ENCODE data around the gene C2CD3. TPM values are rescaled to one million over a fixed set of nuclear protein-coding genes. Genes with fewer than 3 reads are reported as not detected.

The C2CD3 gene
- total and polyA plus RNA-seq, 4 experiments from 2014 or later = 4.5 to 52.7 (median 26.5) TPM

GRCh38 chr11:74159642-74160041 lies 11.2 kb downstream of the C2CD3 start:
- no peaks in the 10 kb centered on the region for H3K9me3 Mint-ChIP-seq
- H3K27me3 ChIP-seq (ENCODE audit: insufficient read depth, low read length) = no peaks in the 10 kb centered on the region
- no peaks in the 10 kb centered on the region for H3K27me3 Mint-ChIP-seq
- H3K36me3 ChIP-seq (ENCODE audit: insufficient read depth, low read length) = no peaks in the 10 kb centered on the region
- H3K4me3 ChIP-seq (ENCODE audit: low read length in 2 of 2) = no peak overlapping the region
- intact Hi-C loops (cut with micrococcal nuclease) = no loop called here
- no peak overlapping the region for H3K4me3 Mint-ChIP-seq
- no peaks in the 10 kb centered on the region for H3K9me3 ChIP-seq (ENCODE audit: control insufficient read depth in 1 of 2, low read length in 2 of 2)
- H3K36me3 Mint-ChIP-seq = peaks cover 40 to 51% of the 10 kb centered on the region in 2 donors
- no peak overlapping the region for H3K27ac Mint-ChIP-seq
- no peak for DNase-seq
- ChIA-PET POLR2A (ENCODE audit: partially characterized antibody) (no interaction called here), CTCF (ENCODE audit: partially characterized antibody) (no interaction called here)
- no peaks in the 10 kb centered on the region for H3K4me1 ChIP-seq (ENCODE audit: insufficient read depth, low read length)
- H3K27ac ChIP-seq (ENCODE audit: low read depth, low read length) = no peak overlapping the region
- H3K4me1 Mint-ChIP-seq = peaks cover 17 to 30% (median 23%) of the 10 kb centered on the region in 4 donors

- Mint-ChIP-seq H3K36me3 (peaks cover 42 to 51% of the 10 kb centered on the region in 2 donors), H3K27ac (peak overlapping the region in 1 of 7 donors; percentile 43), H3K27me3 (no peaks in the 10 kb centered on the region), H3K9me3 (peaks cover 0 to 4% (median 0%) of the 10 kb centered on the region in 8 donors), H3K4me3 (no peak overlapping the region), H3K4me1 (peaks cover 15 to 24% (median 20%) of the 10 kb centered on the region in 4 donors)
- H3K4me1 ChIP-seq (ENCODE audit: insufficient read depth, low read length) = no peaks in the 10 kb centered on the region
- intact Hi-C loops (cut with micrococcal nuclease) = no loop called here
- no peaks in the 10 kb centered on the region for H3K27me3 ChIP-seq (ENCODE audit: insufficient read depth, low read length)
- POLR2A ChIA-PET (ENCODE audit: partially characterized antibody) = no interaction called here
- CTCF ChIA-PET (ENCODE audit: partially characterized antibody) = no interaction called here
- H3K27ac ChIP-seq (ENCODE audit: low read depth, low read length) = no peak overlapping the region
- no peak overlapping the region for H3K4me3 ChIP-seq (ENCODE audit: low read length in 2 of 2)
- H3K36me3 ChIP-seq (ENCODE audit: insufficient read depth, low read length) = no peaks in the 10 kb centered on the region
- DNase-seq = no peak
- no peaks in the 10 kb centered on the region for H3K9me3 ChIP-seq (ENCODE audit: control insufficient read depth in 1 of 2, low read length in 2 of 2)
These were observed 13.6 kb downstream of the C2CD3 start for GRCh38 chr11:74157169-74157568.

DNA sequence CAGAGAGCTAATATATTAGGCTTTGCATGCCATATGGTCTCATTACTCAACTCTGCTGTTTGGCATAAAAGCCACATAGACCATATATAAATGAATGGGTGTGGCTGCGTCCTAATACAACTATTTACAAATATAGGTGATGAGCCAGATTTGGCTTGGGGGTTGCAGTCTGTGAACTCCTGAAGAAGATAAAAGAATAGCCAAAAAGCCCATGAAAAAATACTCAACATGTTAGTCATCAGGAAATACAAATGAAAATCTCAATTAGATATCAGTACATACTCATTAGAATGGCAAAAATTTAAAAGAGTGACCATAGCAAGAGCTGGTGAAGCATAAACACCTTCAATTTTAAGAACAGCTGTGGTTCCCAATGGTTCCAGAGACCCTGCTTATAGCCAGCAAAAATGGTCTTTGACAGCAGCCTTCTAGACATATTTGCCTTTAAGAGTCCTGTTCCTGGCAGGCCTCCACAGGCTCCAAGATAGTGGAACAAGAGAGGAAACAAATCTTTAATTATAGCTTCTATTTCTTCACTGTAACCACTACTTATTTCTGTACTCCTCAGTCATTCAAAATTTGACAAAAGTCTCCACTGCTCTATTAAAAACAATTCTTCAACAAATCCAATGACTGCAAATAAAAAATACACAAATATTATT lies 16.1 kb downstream of the C2CD3 start:
- peaks cover 0 to 4% (median 0%) of the 10 kb centered on the region in 8 donors for H3K9me3 Mint-ChIP-seq
- peaks cover 5 to 18% (median 11%) of the 10 kb centered on the region in 4 donors for H3K4me1 Mint-ChIP-seq
- no peak overlapping the region for H3K4me3 ChIP-seq (ENCODE audit: low read length in 2 of 2)
- H3K4me1 ChIP-seq (ENCODE audit: insufficient read depth, low read length) = no peaks in the 10 kb centered on the region
- H3K27me3 ChIP-seq (ENCODE audit: insufficient read depth, low read length) = no peaks in the 10 kb centered on the region
- H3K27ac ChIP-seq (ENCODE audit: low read depth, low read length) = no peak overlapping the region
- H3K36me3 ChIP-seq (ENCODE audit: insufficient read depth, low read length) = no peaks in the 10 kb centered on the region
- H3K36me3 Mint-ChIP-seq = peaks cover 37 to 42% of the 10 kb centered on the region in 2 donors
- intact Hi-C loops (cut with micrococcal nuclease) = no loop called here
- no peaks in the 10 kb centered on the region for H3K9me3 ChIP-seq (ENCODE audit: control insufficient read depth in 1 of 2, low read length in 2 of 2)
- ChIA-PET CTCF (ENCODE audit: partially characterized antibody) (no interaction called here), POLR2A (ENCODE audit: partially characterized antibody) (no interaction called here)
- H3K4me3 Mint-ChIP-seq = no peak overlapping the region
- H3K27me3 Mint-ChIP-seq = no peaks in the 10 kb centered on the region
- H3K27ac Mint-ChIP-seq = no peak overlapping the region
- no peak for DNase-seq

GRCh38 chr11:74153224-74153623 lies 17.6 kb downstream of the C2CD3 start:
- peak overlapping the region in 1 of 7 donors; percentile 86 for H3K27ac Mint-ChIP-seq
- POLR2A ChIA-PET (ENCODE audit: partially characterized antibody) = no interaction called here
- DNase-seq = no peak
- Histone ChIP-seq H3K4me3 (ENCODE audit: low read length in 2 of 2) (no peak overlapping the region), H3K9me3 (ENCODE audit: control insufficient read depth in 1 of 2, low read length in 2 of 2) (no peaks in the 10 kb centered on the region), H3K27ac (ENCODE audit: low read depth, low read length) (no peak overlapping the region), H3K27me3 (ENCODE audit: insufficient read depth, low read length) (no peaks in the 10 kb centered on the region), H3K4me1 (ENCODE audit: insufficient read depth, low read length) (no peaks in the 10 kb centered on the region), H3K36me3 (ENCODE audit: insufficient read depth, low read length) (no peaks in the 10 kb centered on the region)
- CTCF ChIA-PET (ENCODE audit: partially characterized antibody) = no interaction called here
- H3K4me1 Mint-ChIP-seq = peaks cover 12 to 21% (median 14%) of the 10 kb centered on the region in 4 donors
- peaks cover 37 to 41% of the 10 kb centered on the region in 2 donors for H3K36me3 Mint-ChIP-seq
- H3K4me3 Mint-ChIP-seq = no peak overlapping the region
- intact Hi-C loops (cut with micrococcal nuclease) = no loop called here
- peaks cover 0 to 4% (median 0%) of the 10 kb centered on the region in 8 donors for H3K9me3 Mint-ChIP-seq
- no peaks in the 10 kb centered on the region for H3K27me3 Mint-ChIP-seq

GRCh38 chr11:74147199-74147929 lies 23.4 kb downstream of the C2CD3 start:
- H3K36me3 ChIP-seq (ENCODE audit: insufficient read depth, low read length) = no peaks in the 10 kb centered on the region
- ChIA-PET POLR2A (ENCODE audit: partially characterized antibody) (no interaction called here), CTCF (ENCODE audit: partially characterized antibody) (no interaction called here)
- no peak for DNase-seq
- H3K4me1 Mint-ChIP-seq = peaks cover 4 to 9% (median 7%) of the 10 kb centered on the region in 4 donors
- no peaks in the 10 kb centered on the region for H3K4me1 ChIP-seq (ENCODE audit: insufficient read depth, low read length)
- no peaks in the 10 kb centered on the region for H3K9me3 Mint-ChIP-seq
- peaks cover 19 to 21% of the 10 kb centered on the region in 2 donors for H3K36me3 Mint-ChIP-seq
- no peak overlapping the region for H3K4me3 Mint-ChIP-seq
- H3K27ac ChIP-seq (ENCODE audit: low read depth, low read length) = no peak overlapping the region
- no peaks in the 10 kb centered on the region for H3K27me3 Mint-ChIP-seq
- no peaks in the 10 kb centered on the region for H3K9me3 ChIP-seq (ENCODE audit: control insufficient read depth in 1 of 2, low read length in 2 of 2)
- intact Hi-C loops (cut with micrococcal nuclease) = no loop called here
- H3K27me3 ChIP-seq (ENCODE audit: insufficient read depth, low read length) = no peaks in the 10 kb centered on the region
- no peak overlapping the region for H3K27ac Mint-ChIP-seq
- no peak overlapping the region for H3K4me3 ChIP-seq (ENCODE audit: low read length in 2 of 2)

GRCh38 chr11:74144592-74144991 lies 26.2 kb downstream of the C2CD3 start:
- Mint-ChIP-seq H3K9me3 (no peaks in the 10 kb centered on the region), H3K36me3 (peaks cover 15 to 17% of the 10 kb centered on the region in 2 donors), H3K27me3 (no peaks in the 10 kb centered on the region), H3K27ac (no peak overlapping the region), H3K4me3 (no peak overlapping the region), H3K4me1 (peaks cover 1 to 11% (median 7%) of the 10 kb centered on the region in 4 donors)
- H3K4me3 ChIP-seq (ENCODE audit: low read length in 2 of 2) = no peak overlapping the region
- H3K9me3 ChIP-seq (ENCODE audit: control insufficient read depth in 1 of 2, low read length in 2 of 2) = no peaks in the 10 kb centered on the region
- H3K27me3 ChIP-seq (ENCODE audit: insufficient read depth, low read length) = no peaks in the 10 kb centered on the region
- DNase-seq = no peak
- intact Hi-C loops (cut with micrococcal nuclease) = no loop called here
- no peaks in the 10 kb centered on the region for H3K36me3 ChIP-seq (ENCODE audit: insufficient read depth, low read length)
- H3K4me1 ChIP-seq (ENCODE audit: insufficient read depth, low read length) = no peaks in the 10 kb centered on the region
- POLR2A ChIA-PET (ENCODE audit: partially characterized antibody) = no interaction called here
- CTCF ChIA-PET (ENCODE audit: partially characterized antibody) = no interaction called here
- H3K27ac ChIP-seq (ENCODE audit: low read depth, low read length) = no peak overlapping the region

DNA sequence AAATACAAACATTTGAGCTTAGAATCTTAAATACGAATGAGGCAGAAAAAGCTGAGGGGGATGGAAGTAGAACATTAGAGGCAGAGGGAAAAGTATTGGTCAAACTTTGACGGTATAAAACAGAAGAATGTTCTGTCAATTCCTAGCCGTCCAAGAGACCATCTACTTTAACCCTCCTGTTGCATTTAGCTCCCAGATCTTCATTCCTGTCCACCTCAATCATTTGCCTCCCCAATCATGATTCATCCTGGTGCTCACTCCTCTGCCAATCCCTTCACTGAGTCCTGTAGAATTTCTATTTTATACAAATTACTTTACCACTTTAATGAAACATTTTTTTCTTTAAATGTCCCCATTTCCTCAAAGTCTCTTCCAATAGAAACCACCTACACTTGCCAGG lies 28.2 kb downstream of the C2CD3 start:
- CTCF ChIA-PET (ENCODE audit: partially characterized antibody) = no interaction called here
- Histone ChIP-seq H3K36me3 (ENCODE audit: insufficient read depth, low read length) (peaks cover 10% of the 10 kb centered on the region), H3K27me3 (ENCODE audit: insufficient read depth, low read length) (no peaks in the 10 kb centered on the region), H3K4me1 (ENCODE audit: insufficient read depth, low read length) (no peaks in the 10 kb centered on the region), H3K9me3 (ENCODE audit: control insufficient read depth in 1 of 2, low read length in 2 of 2) (no peaks in the 10 kb centered on the region), H3K27ac (ENCODE audit: low read depth, low read length) (no peak overlapping the region), H3K4me3 (ENCODE audit: low read length in 2 of 2) (no peak overlapping the region)
- peaks cover 0 to 5% (median 1%) of the 10 kb centered on the region in 4 donors for H3K4me1 Mint-ChIP-seq
- no peak overlapping the region for H3K4me3 Mint-ChIP-seq
- DNase-seq = no peak
- H3K9me3 Mint-ChIP-seq = no peaks in the 10 kb centered on the region
- POLR2A ChIA-PET (ENCODE audit: partially characterized antibody) = no interaction called here
- H3K36me3 Mint-ChIP-seq = peaks cover 27 to 31% of the 10 kb centered on the region in 2 donors
- no peak overlapping the region for H3K27ac Mint-ChIP-seq
- intact Hi-C loops (cut with micrococcal nuclease) = no loop called here
- H3K27me3 Mint-ChIP-seq = no peaks in the 10 kb centered on the region

All from CD4-positive, alpha-beta memory T cell (primary cell).